Activated gamma-delta T cell treated with Interleukin-2 at 50 U/mL for 16 hours (primary cell): ENCODE measurements around the gene PIAS1.
"Not testable (repeated sequence)": the region's sequence is repeated elsewhere in the genome, so short reads cannot be mapped to it uniquely, and the experiment has no call there.

Source experiments
- DNase-seq: peaks from one replicate; pipeline ENCODE4 v3.0.0-alpha.2; 2020

Gene PIAS1

GRCh38 chr15:68222432-68222743 lies 168.3 kb downstream of the PIAS1 start:
- DNase-seq: not testable (repeated sequence)

GRCh38 chr15:68223171-68223570 lies 169.1 kb downstream of the PIAS1 start:
- DNase-seq: no peak

- no peak for DNase-seq
Observed at GRCh38 chr15:68224108-68224507, 170.0 kb downstream of the PIAS1 start.

GRCh38 chr15:68224546-68225250 lies 170.6 kb downstream of the PIAS1 start:
- DNase-seq: no peak

- DNase-seq: not testable (repeated sequence)
Observed at GRCh38 chr15:68225442-68225841, 171.3 kb downstream of the PIAS1 start.

GRCh38 chr15:68227643-68228142 lies 173.6 kb downstream of the PIAS1 start:
- DNase-seq: no peak

- no peak for DNase-seq
Observed at GRCh38 chr15:68228143-68228970, 174.2 kb downstream of the PIAS1 start.

GRCh38 chr15:68228971-68229385 lies 174.9 kb downstream of the PIAS1 start:
- DNase-seq: no peak

GRCh38 chr15:68229386-68230156 lies 175.5 kb downstream of the PIAS1 start, which contains the start of gene CLN6:
Gene CLN6, minus strand, starts transcription at chr15:68229728. Its CDS starts 144 bp downstream, at chr15:68229584.
- DNase-seq: peak; percentile 79

- no peak for DNase-seq
Observed at GRCh38 chr15:68230157-68231100, 176.3 kb downstream of the PIAS1 start.

GRCh38 chr15:68231102-68231818 lies 177.1 kb downstream of the PIAS1 start:
- no peak for DNase-seq

- DNase-seq: no peak
Observed at GRCh38 chr15:68232449-68232848, 178.3 kb downstream of the PIAS1 start.

- DNase-seq: no peak
Observed at GRCh38 chr15:68232937-68233336, 178.8 kb downstream of the PIAS1 start.

GRCh38 chr15:68234060-68234459 lies 179.9 kb downstream of the PIAS1 start:
- no peak for DNase-seq

GRCh38 chr15:68234520-68234919 lies 180.4 kb downstream of the PIAS1 start:
- not testable (repeated sequence) for DNase-seq

GRCh38 chr15:68235022-68235421 lies 180.9 kb downstream of the PIAS1 start:
- DNase-seq: no peak

GRCh38 chr15:68239025-68239424 lies 184.9 kb downstream of the PIAS1 start:
- DNase-seq: no peak

- no peak for DNase-seq
Observed at GRCh38 chr15:68241088-68241935, 187.2 kb downstream of the PIAS1 start.
